Ovary (tissue), 9 donors: ENCODE measurements around the gene MTCH2. TPM values are rescaled to one million over a fixed set of nuclear protein-coding genes. Genes with fewer than 3 reads are reported as not detected.

Source experiments
- DNase-seq, 5 donors: peaks; one replicate each; pipeline ENCODE4 v3.0.0-alpha.2; 2019 to 2020
- H3K27ac ChIP-seq, 2 donors: fragments of 200-600 bp; one replicate each; pipeline versions ENCODE4 v1.5.1 to v1.8.0; 2019 to 2022
- H3K27me3 ChIP-seq: fragments of 200-600 bp; one replicate; pipeline ENCODE4 v1.8.0; 2022
- H3K36me3 ChIP-seq: fragments of 200-600 bp; sonication (generic); one replicate; pipeline ENCODE4 v1.5.1; 2019
- H3K4me1 ChIP-seq: one replicate; pipeline ENCODE4 v1.8.1; 2013; ENCODE audit warnings: mild to moderate bottlenecking, moderate library complexity; ENCODE audit not compliant: insufficient read depth
- H3K4me3 ChIP-seq: fragments of 200-600 bp; sonication (generic); one replicate; pipeline ENCODE4 v1.5.1; 2017
- H3K9me3 ChIP-seq, 2 donors: fragments of 200-600 bp in 1 of 2; sonication (generic) in 1 of 2; one replicate each; pipeline versions ENCODE4 v1.5.1 to v1.8.1; 2013 to 2019; ENCODE audit warnings: mild to moderate bottlenecking in 1 of 2, moderate library complexity in 1 of 2
- CTCF ChIP-seq, 3 donors: fragments of 450-650 bp in 2 of 3; fragments of 200-600 bp in 1 of 3; IDR thresholded peaks; one replicate each; pipeline versions ENCODE4 v1.5.1 to v1.8.0; 2016 to 2022; ENCODE audit warnings: antibody characterized with exemption in 3 of 3, mild to moderate bottlenecking in 1 of 3
- EP300 ChIP-seq: sonication (generic); formaldehyde crosslinking; IDR thresholded peaks from one replicate; pipeline ENCODE4 v1.6.1; 2017; ENCODE audit warnings: antibody characterized with exemption
- POLR2A ChIP-seq: fragments of 450-650 bp; IDR thresholded peaks from one replicate; pipeline ENCODE4 v1.6.1; 2017; ENCODE audit warnings: antibody characterized with exemption, mild to moderate bottlenecking, moderate library complexity
- WGBS, 3 donors: extraction: QIAGEN DNeasy Blood & Tissue Kit in 1 of 3; methylation state at CpG; one replicate each; pipeline versions ENCODE4 v1.1.5 to v1.1.7; 2013 to 2017; 5-methylcytosine and 5-hydroxymethylcytosine counted together
- intact Hi-C, 4 donors: fragments of 100-400 bp; cut with DNase I; formaldehyde crosslinking; loops; one replicate each; pipeline versions ENCODE4 v1.11.0 to v1.15.1; 2022 to 2023
- polyA plus RNA-seq, 2 donors: library from polyadenylated mRNA; stranded (reverse); fragments of 200-250 nt in 1 of 2; fragments of 350-450 nt in 1 of 2; fragmentation: Illumina TruSeq in 1 of 2; extraction: RNeasy Lipid Tissue Mini Kit (QIAGEN cat#74804) in 1 of 2; gene quantifications; one replicate each; pipeline ENCODE4 v1.2.3, GENCODE V29; 2013 to 2014
- total RNA-seq, 7 donors: library from RNA; depleted of rRNA in 2 of 7; stranded (reverse); fragments of >200 nt in 2 of 7; fragmentation: NEBNext Ultra II Directional in 3 of 7; extraction: Animal tissue kit (Norgen Biotek cat#: 25700) in 3 of 7; gene quantifications; one replicate each; pipeline versions ENCODE4 v1.1.0 to v1.2.4, GENCODE V29; 2016 to 2023
- donor health status: DM: no; HTN: no; CAD: no; lungs with moderate emphysema.
- donor health status: DM: no; HTN: no; CAD: no.
- donor health status: Bipolar disorder and iron deficiency.
- donor health status: DM: yes; HTN: yes; CAD: no.
- donor health status: DM: no; HTN: no; CAD: no.
- donor health status: DM: yes; HTN: yes; CAD: no.

The MTCH2 gene
- total and polyA plus RNA-seq, 9 donors: 13.0 to 51.2 (median 38.8) TPM

- no peak overlapping the region for H3K4me3 ChIP-seq
- no peak overlapping the region for H3K27ac ChIP-seq
- 63 to 73% (median 67%) methylated on average over 6 of the region's 6 CpGs for WGBS, 3 donors
- no peaks in the 10 kb centered on the region for H3K36me3 ChIP-seq
- H3K27me3 ChIP-seq: no peaks in the 10 kb centered on the region
- intact Hi-C loops: no loop called here
- peaks cover 11% of the 10 kb centered on the region for H3K4me1 ChIP-seq
- H3K9me3 ChIP-seq: no peaks in the 10 kb centered on the region
- no peak for TF ChIP-seq POLR2A
- no peak for TF ChIP-seq CTCF (IDR thresholded peaks at IDR 0.05)
- no peak for TF ChIP-seq EP300
- DNase-seq: peak in 1 of 5 donors; percentile 22
These were observed 55.2 kb downstream of the MTCH2 start for GRCh38 chr11:47587039-47587716.

GRCh38 chr11:47586098-47586855 is 56.1 kb downstream of the MTCH2 start, which contains the start of gene FAM180B:
FAM180B (plus strand) TSS chr11:47586678; CDS start chr11:47586769, 91 bp downstream.
- no peaks in the 10 kb centered on the region for H3K27me3 ChIP-seq
- 68 to 77% (median 75%) methylated on average over 10 to 12 of the region's 12 CpGs for WGBS, 3 donors
- intact Hi-C loops: no loop called here
- no peaks in the 10 kb centered on the region for H3K36me3 ChIP-seq
- no peaks in the 10 kb centered on the region for H3K9me3 ChIP-seq
- H3K4me1 ChIP-seq: peaks cover 11% of the 10 kb centered on the region
- H3K27ac ChIP-seq: no peak within 1 kb of the TSS
- DNase-seq: peak in 1 of 5 donors; percentile 29
- H3K4me3 ChIP-seq: no peak within 1 kb of the TSS
- no peak for TF ChIP-seq CTCF (IDR thresholded peaks at IDR 0.05)
- no peak for TF ChIP-seq EP300
- TF ChIP-seq POLR2A: no peak

- intact Hi-C loops: no loop called here
- Histone ChIP-seq H3K4me3 (no peak overlapping the region), H3K36me3 (no peaks in the 10 kb centered on the region), H3K4me1 (peaks cover 6% of the 10 kb centered on the region), H3K27ac (no peak overlapping the region), H3K9me3 (no peaks in the 10 kb centered on the region), H3K27me3 (no peaks in the 10 kb centered on the region)
- TF ChIP-seq POLR2A (no peak), CTCF (IDR thresholded peaks at IDR 0.05) (no peak), EP300 (no peak)
- DNase-seq: peak in 1 of 5 donors; percentile 13
- 60 to 71% (median 64%) methylated on average over 5 of the region's 5 CpGs for WGBS, 3 donors
These were observed 58.5 kb downstream of the MTCH2 start for GRCh38 chr11:47583844-47584243.

GRCh38 chr11:47578524-47579494 is 63.5 kb downstream of the MTCH2 start, which contains the start of the genes KBTBD4 and NDUFS3:
KBTBD4 (minus strand) TSS chr11:47578970; CDS start chr11:47578951, 19 bp downstream.
NDUFS3 (plus strand) TSS chr11:47579074; CDS start chr11:47579092, 18 bp downstream.
- 0 to 1% (median 0%) methylated on average over 68 to 72 of the region's 72 CpGs for WGBS, 3 donors
- no peaks in the 10 kb centered on the region for H3K36me3 ChIP-seq
- DNase-seq: peak; percentile 81 to 91 (median 90)
- intact Hi-C loops: no loop called here
- H3K27ac ChIP-seq: peak within 1 kb of the TSS; percentile 74 to 84
- no peaks in the 10 kb centered on the region for H3K9me3 ChIP-seq
- no peaks in the 10 kb centered on the region for H3K27me3 ChIP-seq
- TF ChIP-seq EP300 (no peak), CTCF (IDR thresholded peaks at IDR 0.05) (no peak), POLR2A (peak; percentile 75)
- peak within 1 kb of the TSS; percentile 86 for H3K4me3 ChIP-seq
- H3K4me1 ChIP-seq: peaks cover 6% of the 10 kb centered on the region
